Myocyte (in vitro differentiated cells): ENCODE data around the gene GAK. TPM values are rescaled to one million over a fixed set of nuclear protein-coding genes. Genes with fewer than 3 reads are reported as not detected.
A peak's percentile ranks its signal among the peaks of the same experiment; 100 is the strongest.

ENCODE experiments used
- DNase-seq: peaks from one replicate; pipeline ENCODE4 v3.0.0-alpha.2; 2012; ENCODE audit warnings: low read depth
- total RNA-seq: library from RNA; depleted of rRNA; stranded (reverse); fragments of >200 nt; gene quantifications from 2 replicates; pipeline ENCODE4 v1.2.3, GENCODE V29; 2014

Gene GAK
- total RNA-seq, 1 donor from 2014 or later = 46.1 TPM

DNA sequence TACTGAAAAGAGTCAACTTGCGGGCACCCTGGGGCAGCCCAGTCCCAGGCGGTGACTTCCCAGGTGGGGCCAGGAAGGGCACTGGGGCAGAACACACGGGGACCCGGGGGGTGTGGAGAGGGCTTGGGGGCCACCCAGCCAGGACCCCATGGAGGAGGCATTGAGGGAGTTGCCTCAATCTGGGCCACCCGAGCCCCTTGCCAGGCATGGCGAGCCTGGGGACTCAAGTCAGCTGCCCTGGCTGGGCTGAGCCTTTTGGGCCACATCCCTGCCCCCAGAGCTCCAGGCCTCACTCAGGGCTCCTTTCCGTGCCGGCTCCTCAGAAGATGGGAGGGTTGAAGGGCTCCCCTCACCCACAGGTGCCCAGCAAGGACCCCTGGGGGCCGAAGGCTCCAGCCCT is 99.6 kb downstream of the GAK start:
- no peak for DNase-seq

DNA sequence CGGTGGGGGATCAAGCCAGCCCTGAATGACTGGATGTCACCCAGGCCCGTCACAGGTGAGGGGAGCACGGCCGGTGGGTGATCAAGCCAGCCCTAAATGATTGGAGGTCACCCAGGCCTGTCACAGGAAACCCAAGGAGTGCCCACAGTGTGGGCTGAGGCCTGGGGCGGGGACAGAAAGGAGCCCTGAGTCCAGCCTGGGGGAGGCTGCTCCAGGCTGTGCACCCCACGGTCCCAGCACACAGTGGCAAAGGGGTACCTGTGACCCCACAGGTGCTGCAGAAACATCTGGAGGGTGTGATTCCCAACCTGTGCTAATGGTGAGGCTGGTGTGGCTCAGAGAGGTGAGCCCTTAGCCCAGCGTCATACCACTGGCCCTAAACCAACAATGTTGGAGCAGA is 100.0 kb downstream of the GAK start:
- DNase-seq = no peak

DNA sequence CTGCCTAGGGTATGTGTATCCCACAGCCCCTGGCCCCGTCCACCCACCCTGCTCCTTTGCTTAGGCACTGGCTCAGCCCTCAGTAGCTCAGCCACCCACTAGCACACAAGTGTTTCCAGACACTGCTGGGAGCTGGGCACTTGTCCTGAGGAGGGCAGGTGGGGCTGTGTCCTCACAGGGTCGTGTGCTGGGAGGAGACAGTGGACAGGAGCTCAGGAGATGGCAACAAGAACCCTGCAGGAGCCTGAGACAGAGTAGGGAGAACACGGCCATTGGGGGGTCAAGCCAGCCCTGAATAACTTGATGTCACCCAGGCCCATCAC is 100.7 kb downstream of the GAK start:
- no peak for DNase-seq

DNA sequence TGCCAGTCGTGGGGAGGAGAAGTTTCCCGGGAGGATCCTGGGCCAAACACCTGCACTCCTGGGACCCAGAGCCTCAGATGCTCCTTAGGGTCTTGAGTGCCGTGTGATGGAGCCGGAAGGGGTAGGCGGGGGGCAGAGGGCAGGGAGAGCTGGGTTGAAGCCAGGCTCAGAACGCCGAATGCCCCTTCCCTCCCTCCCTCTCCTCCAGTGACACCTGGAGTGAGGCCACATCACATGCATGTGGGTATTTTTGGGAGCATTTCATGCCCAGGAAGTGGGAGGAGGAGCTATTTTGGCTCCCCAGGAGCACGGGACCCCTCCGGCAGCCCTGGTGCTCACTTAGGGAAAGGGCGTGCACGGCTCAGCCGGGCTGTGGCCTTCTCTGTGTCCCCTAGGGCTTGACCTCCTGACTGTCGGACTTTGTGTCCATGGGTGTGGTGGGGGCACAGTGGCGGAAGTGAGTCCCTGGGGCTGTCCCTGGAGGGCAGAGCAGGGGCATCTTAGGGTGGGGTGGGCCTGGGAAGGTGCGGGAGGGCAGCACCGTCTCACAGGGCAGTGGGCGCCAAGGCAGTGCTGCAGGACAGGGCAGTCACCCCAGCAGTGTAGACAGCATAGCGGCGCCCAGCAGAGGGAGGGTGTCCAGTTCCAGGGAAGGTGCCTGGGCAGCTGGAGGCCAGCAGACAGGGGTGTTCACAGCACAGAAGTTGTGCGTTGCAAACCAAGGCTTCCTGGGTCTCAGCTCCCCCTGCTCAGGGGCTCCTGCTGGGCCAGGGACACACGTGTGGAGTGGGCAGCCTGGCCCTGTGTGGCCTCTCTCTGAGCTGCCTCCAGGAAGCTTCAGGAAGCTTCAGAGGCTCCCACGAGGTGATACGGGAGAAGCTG is 101.3 kb downstream of the GAK start:
- peak; percentile 47 for DNase-seq

DNA sequence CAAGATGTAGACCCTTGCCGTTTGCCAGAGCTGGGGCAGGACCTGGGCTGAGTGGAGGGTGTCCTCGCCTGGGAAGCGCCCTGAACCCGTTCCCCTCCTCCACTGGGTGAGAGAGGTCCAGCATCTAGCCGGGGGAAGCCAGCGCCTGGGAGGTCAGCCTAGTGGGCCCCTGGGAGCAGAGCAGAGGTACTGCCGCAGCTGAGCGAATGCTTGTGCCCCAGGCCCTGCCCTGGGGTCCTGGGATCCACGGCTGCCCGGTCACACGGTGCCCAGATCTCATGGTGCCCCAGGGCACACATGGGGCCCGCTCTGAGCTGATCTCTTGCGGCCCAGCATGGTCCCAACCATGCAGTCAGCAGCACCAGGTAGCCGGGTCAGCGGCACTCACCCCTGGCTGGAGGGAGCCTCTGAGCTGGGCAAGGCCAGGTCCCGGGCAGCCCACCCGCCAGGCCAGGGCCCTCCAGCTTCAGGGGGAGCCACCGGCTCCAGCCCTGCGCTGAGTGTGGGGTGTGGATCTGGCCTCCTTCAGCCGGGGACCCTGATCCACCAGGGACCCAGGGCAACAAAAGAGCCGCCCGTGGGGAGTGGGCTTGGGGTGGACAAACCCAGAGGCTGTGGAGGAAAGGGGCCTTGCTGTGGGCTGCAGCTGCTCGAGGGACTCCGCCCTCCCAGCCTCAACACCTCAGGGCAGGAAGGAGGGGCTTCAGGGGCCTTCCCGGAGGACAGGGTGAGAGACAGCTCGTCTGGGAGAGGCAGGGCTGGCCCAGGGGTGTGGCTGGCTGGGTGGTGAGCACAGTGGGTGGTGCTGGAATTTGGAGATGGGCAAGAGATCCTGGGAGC is 102.1 kb downstream of the GAK start:
- DNase-seq = peak; percentile 47

DNA sequence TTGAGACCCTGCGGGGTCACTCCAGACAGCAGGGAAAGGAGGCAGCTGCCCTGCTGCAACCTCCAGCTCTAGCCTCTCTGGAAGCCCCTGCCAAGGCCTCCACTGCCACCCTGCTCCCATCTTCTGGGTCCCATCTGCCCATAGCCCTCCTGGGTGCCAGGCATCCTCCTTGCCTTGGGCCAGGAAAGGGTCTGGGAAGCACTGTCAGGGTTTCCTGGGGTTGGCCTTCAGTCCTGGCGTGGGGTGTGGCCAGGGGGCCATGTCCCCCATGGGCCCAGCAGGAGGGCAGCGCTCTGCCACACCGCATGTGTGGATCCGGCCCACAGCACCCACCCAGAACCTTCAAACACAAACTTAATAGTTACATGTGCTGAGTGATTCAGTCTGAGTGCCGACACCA is 102.8 kb downstream of the GAK start:
- DNase-seq = no peak

DNA sequence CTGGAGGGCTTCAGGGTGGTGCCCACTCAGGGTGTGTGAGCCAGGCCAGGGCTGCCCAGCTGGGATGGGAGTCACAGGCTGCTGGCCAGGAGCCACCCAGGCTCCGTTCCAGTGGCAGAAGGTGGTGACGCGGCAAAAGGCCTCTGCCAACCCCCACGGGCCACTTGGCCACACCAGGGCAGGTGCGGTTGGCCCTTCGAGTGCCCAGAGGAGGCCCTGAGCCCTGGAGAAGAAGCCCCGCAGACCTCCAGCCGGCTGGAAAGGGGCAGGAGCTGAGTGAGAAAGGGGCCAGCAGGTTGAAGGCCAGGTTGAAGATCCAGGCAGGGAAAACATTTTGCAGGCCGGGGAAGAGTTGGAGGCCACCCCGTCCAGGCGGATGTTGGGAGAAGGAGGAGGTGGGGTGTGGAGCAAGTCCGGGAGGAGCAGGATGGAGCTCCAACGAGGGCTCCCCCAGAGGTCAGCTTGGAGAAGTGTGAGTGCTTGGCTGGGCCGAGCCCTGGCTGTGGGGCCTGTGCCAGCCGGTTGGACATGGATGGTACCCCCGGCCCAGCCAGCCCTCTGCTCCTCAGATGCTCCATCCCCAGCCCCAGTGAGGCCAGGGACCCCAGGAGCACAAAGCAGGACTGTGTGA is 103.4 kb downstream of the GAK start:
- peak; percentile 75 for DNase-seq

DNA sequence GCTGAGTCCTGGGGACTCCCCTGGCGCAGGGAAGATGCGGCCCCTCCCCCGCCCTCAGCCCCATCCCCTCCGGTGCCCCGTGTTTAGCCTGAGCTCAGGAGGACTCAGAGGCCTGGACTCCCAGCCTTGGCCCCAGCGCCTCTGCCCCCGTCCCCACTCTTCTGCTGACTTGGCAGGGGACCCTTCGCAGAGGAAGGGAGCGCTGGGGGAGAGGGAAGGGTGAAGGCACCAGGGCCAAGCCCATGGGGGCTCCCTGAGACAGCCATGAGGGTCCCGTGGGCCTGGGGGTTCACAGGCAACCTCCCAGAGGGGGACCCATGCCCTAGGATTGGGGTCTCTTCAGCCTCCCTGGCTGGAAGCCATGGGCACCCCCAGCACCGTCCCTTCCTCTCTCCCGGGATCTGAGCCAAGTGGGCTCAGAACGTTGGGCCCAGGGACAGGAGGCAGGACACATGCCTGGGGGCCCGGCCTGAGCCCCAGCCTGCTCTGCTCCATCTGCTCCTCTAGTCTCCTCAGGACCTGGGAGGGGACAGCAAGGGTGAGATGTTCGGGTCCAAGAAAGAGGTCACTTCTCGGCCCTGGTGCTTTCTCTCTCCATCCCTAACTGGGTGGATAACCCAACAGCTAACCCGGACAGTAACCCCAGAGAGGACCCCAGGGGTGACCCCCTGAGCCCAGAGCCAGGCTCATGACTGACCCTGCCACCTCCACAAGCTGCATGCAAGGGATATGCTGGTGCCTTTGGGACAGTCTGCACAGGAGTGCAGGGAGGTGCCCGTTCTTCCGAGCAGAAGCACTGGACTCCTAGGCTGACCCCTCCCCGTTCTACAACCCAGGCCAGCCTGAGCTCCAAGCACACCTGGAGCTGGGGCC is 104.7 kb downstream of the GAK start:
- no peak for DNase-seq

DNA sequence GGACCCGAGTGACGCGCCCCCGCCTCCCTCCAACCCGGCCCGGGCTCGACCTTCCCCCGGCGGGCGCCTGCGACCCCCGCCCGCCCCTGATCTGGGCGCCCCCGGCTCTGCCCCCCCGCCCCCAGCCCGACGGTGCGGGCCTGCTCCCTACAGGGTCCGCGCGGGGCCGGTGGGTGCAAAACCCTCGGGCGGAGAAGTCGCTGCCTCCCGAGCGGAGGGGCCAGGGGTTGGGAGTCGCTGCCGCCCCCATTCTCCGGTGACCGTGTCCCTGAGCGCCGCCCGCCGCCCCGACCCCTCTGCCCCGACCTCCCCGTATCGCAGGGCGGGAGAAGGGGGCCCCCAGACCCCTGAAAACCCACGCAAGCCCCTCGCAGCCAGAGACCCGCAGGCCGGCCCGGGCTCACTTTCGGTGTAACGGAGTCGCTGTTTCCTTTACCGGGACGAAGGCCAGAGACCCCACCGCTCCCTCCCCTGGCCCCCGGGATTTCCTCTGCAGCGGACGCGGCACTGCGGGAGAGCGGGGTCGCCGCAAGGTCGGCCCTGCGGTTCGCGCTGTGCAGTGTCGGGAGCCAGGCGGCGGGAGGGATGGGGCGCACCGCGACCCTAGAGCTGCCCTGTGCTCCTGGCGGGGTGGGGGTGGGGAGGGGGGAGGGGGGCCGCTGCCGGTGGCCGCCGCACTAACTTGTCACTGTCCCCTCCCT is 105.5 kb downstream of the GAK start:
- DNase-seq = no peak

DNA sequence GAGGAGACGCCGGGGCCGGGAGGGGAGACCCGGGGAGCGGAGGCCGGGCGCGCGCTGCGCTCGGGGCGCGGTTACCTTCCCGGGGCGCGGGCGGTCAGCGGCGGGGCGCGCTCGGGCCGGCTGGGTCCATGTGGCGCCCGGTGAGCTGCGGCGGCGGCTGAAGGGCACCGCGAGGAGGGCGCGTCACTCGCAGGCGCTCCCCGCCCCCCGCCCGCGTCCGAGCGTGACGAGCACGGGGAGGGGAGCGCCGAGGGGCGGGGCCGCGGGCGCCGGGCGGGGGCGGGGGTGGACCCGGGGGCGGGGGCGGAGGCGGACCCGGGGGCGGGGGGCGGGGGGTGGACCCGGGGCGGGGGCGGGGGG is 106.2 kb downstream of the GAK start, which contains the start of gene CPLX1:
Gene CPLX1 (minus strand): TSS at position 159 of the 360 bp plus-strand sequence. CDS start 1,607 bp downstream, outside the sequence.
- DNase-seq = no peak

DNA sequence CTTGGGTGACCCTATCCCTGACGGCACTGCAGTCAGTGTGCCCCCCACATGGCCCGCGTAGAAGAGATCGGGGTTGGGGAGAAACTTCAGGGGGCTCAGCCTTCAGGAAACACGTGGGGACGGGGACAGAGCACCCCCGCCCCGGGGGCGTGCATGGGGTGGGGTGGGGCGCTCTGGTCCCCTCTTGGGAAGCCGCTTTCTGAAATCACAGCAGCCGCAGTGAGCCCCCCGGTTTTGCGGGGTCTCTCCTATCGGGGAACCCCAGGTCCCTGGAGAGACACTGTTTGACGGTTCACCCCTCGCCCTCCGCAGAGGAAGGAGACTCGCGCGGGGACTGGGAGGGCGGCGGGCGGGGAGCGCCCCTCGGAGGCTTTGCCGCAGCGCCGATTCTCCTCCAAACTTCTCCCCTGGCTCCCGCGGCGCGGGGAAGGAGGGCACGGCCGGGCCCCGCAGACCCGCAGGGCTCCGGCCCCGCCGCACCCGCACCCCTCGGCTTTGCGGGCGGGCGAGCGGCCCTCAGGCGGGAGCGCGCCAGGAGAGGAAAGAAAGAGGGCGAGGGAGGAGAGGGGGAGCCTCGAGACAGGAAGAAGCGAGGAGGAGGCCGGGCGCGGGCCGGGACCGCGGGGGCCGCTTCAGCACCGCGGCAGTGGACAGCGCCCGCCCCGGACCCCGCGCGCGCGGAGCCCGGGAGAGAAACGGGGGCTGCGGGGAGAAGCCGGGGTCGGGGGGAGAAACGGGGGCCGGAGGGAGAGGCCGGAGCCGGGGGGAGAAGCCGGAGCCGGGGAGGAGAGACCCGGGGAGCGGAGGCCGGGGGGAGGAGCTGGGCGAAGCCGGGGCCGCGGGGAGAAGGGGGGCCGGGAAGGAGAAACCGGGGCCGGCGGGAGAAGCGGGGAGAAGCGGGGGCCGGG is 106.8 kb downstream of the GAK start:
- DNase-seq = no peak

DNA sequence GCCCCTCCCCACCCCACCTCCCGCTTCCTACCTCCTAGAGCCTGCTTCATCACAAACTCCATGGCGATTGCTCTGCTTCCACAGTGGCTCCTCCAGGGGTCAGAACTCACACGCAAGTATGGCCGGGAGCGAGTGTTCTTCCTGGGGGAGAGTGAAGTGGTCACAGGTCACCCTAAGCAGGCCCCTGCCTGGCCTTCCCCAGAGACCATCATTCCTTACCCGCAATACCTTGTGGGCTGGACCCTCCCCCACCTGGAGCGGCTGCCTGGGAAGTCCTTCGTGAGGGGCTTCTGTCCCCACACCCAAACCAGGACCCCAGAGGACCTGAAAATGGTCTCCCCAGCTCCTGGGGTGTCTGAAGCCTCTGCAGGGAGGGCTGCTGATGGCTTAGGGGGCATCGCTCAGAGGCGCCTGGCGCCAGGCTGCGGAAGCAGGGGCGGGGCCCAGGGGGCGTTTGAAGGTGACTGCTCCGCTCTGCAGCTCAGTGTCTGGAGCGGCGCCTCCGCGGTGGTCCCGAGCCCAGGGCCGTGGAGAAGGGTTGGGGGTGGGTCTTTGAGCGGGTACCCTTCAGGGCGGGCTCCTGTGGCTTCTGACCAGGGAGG is 107.6 kb downstream of the GAK start:
- no peak for DNase-seq

DNA sequence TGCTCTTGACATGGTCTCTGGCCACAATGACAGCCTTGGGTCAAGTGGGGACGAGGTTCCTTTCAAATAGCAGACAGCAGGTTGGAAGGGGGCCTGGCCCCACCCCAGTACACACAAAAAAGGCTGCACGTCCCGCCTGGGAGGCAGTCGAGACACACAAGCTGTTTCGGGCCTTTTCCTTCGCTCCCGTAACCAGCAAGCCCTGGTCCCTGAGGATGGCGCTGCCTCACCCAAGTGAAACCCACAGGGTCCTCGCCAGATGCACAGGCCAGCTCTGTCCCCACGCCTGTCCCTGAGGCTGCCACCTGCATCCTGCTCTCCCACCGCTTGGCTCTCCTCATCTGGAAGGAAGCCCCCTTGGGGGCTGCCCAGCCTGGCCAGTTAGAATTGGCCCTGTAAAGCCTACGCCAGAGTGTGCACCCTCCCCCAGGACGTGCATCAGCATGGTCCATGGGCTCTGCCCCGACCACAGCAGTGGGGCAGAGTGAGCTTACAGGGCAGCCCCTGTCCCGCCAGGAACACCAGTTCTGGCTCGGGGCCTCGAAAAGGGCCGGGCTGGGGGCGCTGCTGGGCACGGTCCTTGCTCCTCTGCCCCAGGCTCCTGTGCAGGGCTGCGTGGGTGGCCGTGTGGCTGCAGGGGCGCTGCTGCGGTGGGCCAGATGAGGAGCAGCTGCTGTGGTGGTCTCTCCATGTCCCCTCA is 108.2 kb downstream of the GAK start:
- DNase-seq = no peak

DNA sequence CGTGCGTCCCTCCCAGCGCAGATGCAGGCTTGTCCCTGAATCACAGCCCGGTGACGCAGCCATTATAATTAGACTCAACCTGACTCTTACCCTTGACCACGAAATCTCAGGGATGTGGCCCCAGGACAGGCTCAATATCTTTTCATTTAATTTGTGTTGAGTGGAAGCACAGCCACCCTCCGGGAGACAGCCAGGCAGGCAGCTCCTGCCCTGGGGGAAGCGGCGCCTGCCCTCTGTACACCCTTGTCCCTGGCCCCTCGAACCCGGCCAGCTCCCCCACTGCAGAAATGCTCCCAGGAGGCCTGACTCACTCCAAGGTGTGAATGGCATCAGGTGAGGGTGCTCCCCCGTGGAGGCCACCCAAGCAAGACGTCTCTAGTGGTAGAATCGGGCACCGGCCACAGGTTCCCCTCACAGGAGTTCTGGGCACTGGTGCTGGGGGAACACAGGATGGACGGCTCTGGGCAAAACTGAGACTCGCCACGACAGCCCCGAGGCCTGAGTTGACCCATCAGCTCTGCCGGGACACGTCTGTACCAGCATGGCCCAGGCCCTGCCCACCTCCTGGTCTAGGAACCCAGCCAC is 108.8 kb downstream of the GAK start:
- peak; percentile 44 for DNase-seq

DNA sequence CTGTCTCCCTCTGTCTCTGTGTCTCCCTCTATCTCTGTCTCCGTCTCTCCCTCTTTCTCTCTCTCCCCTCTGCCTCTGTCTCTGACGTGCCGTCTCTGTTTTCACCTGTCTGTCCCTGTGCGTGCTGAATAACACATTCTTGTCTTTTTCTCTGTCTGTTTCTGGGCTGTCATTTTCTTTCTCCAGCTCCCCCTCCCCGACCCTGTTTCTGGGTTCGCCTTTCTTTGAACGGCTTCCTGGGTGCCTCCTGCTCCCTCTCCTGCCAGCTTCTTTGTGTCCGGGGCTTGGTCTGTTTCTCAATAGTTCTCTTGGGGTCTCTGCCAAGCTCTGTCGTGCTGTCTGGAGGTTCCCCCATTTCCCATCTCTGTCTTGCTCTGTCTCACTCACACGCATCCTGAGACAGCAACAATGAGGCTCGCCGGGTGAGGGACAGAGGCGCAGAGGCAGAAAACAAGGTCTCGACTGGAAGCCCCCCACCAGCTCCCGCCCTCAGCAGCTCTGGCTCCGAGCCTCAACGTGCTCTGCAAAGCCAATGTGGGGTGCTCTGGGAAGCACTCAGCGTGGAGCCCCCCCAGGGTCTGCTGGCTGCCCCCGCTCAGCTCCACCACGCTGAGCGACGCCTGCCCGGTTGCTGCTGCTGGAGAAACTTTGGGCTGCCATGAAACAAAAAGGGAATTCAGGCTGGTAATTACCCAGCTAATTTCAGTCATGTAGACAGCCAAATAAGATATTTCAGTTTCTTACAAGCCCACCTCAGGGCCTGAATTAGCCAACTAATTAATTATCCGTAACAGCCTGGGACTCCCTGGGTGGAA is 109.5 kb downstream of the GAK start:
- no peak for DNase-seq

DNA sequence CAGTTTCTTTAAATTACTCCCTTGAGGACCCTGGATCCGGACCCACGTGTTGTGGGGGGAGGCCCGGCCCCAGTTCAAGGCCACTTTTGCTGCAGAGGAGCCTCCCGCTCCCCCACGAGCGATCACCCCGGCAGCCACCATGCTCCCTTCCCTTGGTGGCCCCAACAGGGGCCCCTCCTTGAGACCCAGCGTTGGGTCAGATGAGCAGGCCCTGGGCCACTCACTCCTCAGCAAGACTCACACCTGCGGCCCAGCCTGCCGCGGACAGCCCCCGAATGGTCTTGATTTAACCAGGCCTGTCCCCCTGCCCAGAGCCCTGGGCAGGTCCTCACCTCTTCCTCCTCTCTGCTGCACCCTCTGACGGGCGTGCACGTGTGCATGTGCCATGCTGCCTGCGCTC is 110.5 kb downstream of the GAK start:
- no peak for DNase-seq

DNA sequence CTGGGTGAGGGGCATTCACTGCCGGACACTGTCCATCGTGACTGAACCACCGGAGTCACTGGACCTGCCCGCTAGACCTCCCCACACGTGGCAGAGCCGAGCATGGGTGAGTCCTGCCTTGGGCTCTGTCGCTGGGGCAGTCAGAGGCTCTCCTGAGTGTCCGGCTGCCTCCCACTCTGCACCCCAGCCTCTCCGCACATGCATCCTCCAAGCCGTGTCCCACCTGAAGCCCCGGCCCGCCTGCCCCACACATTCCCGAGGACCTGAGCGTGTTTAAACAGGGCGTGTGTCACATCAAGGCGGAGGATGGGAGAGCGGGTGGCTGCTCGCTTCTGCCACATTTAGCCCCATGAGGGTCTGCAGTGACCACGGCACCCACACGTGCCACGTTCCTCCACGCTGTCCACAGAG is 110.9 kb downstream of the GAK start:
- DNase-seq = no peak
